Chondrocyte (in vitro differentiated cells): ENCODE measurements around the gene ABI2. TPM values are rescaled to one million over a fixed set of nuclear protein-coding genes. Genes with fewer than 3 reads are reported as not detected.
"Not testable (repeated sequence)": the region's sequence is repeated elsewhere in the genome, so short reads cannot be mapped to it uniquely, and the experiment has no call there.

ENCODE experiments used
- DNase-seq: peaks from one replicate; pipeline ENCODE4 v3.0.0; 2021; ENCODE audit warnings: mixed read lengths, low spot score
- H3K27ac Mint-ChIP-seq: one replicate; pipeline ENCODE4 v1.8.0; 2021; ENCODE audit warnings: mild to moderate bottlenecking, moderate library complexity, mixed read lengths; ENCODE audit not compliant: unreplicated experiment
- H3K27me3 Mint-ChIP-seq: 2 replicates; pipeline ENCODE4 v1.8.0; 2021; ENCODE audit warnings: low read depth, mixed read lengths
- H3K36me3 Mint-ChIP-seq: 2 replicates; pipeline ENCODE4 v1.8.0; 2021; ENCODE audit warnings: low read depth, mixed read lengths
- H3K4me1 Mint-ChIP-seq: 2 replicates; pipeline ENCODE4 v1.8.0; 2021; ENCODE audit warnings: low read depth, mild to moderate bottlenecking, mixed read lengths
- H3K4me3 Mint-ChIP-seq: one replicate; pipeline ENCODE4 v1.8.0; 2021; ENCODE audit warnings: mild to moderate bottlenecking, moderate library complexity, mixed read lengths; ENCODE audit not compliant: unreplicated experiment
- H3K9me3 Mint-ChIP-seq: 2 replicates; pipeline ENCODE4 v1.8.0; 2021; ENCODE audit warnings: low read depth, mixed read lengths
- CTCF ChIP-seq: fragments of 200-600 bp; sonication (generic); IDR thresholded peaks from 2 replicates; pipeline ENCODE4 v1.5.0; 2021; ENCODE audit warnings: antibody characterized with exemption, mild to moderate bottlenecking, moderate library complexity
- total RNA-seq: library from RNA; stranded (reverse); gene quantifications from 3 replicates; pipeline ENCODE4 v1.2.1, GENCODE V29; 2021

The ABI2 gene
- total RNA-seq, 1 donor from 2014 or later = 48.1 TPM

GRCh38 chr2:203376173-203376572 is 48.0 kb downstream of the ABI2 start:
- Mint-ChIP-seq H3K27me3 (no peaks in the 10 kb centered on the region), H3K9me3 (no peaks in the 10 kb centered on the region), H3K27ac (no peak overlapping the region), H3K4me3 (no peak overlapping the region), H3K36me3 (no peaks in the 10 kb centered on the region), H3K4me1 (no peaks in the 10 kb centered on the region)
- no peak for DNase-seq
- TF ChIP-seq CTCF = peak; percentile 29

GRCh38 chr2:203379156-203379555 is 51.0 kb downstream of the ABI2 start:
- Mint-ChIP-seq H3K4me1 (no peaks in the 10 kb centered on the region), H3K27ac (no peak overlapping the region), H3K27me3 (no peaks in the 10 kb centered on the region), H3K4me3 (no peak overlapping the region), H3K9me3 (no peaks in the 10 kb centered on the region), H3K36me3 (no peaks in the 10 kb centered on the region)
- DNase-seq = no peak
- no peak for TF ChIP-seq CTCF

- H3K4me3 Mint-ChIP-seq = no peak overlapping the region
- peaks cover 3% of the 10 kb centered on the region for H3K4me1 Mint-ChIP-seq
- no peak for TF ChIP-seq CTCF
- no peaks in the 10 kb centered on the region for H3K9me3 Mint-ChIP-seq
- H3K27me3 Mint-ChIP-seq = no peaks in the 10 kb centered on the region
- no peak for DNase-seq
- H3K27ac Mint-ChIP-seq = no peak overlapping the region
- peaks cover 2% of the 10 kb centered on the region for H3K36me3 Mint-ChIP-seq
These were observed 54.8 kb downstream of the ABI2 start for GRCh38 chr2:203383038-203383437.

GRCh38 chr2:203388153-203388552 is 60.0 kb downstream of the ABI2 start:
- H3K4me1 Mint-ChIP-seq, H3K9me3 Mint-ChIP-seq: not testable (repeated sequence)

GRCh38 chr2:203394519-203395227 is 66.5 kb downstream of the ABI2 start:
- Mint-ChIP-seq H3K9me3 (peaks cover 3% of the 10 kb centered on the region), H3K36me3 (peaks cover 19% of the 10 kb centered on the region), H3K4me3 (no peak overlapping the region), H3K4me1 (peaks cover 9% of the 10 kb centered on the region), H3K27me3 (no peaks in the 10 kb centered on the region), H3K27ac (no peak overlapping the region)
- TF ChIP-seq CTCF = no peak
- DNase-seq = no peak

More at GRCh38 chr2:203388153-203388552, 60.0 kb downstream of the ABI2 start:
- not testable (repeated sequence) for H3K36me3 Mint-ChIP-seq, DNase-seq, H3K27me3 Mint-ChIP-seq, H3K27ac Mint-ChIP-seq, H3K4me3 Mint-ChIP-seq

- no peak for TF ChIP-seq CTCF
- Mint-ChIP-seq H3K9me3 (peaks cover 3% of the 10 kb centered on the region), H3K27me3 (no peaks in the 10 kb centered on the region), H3K4me3 (no peak overlapping the region), H3K36me3 (peaks cover 19% of the 10 kb centered on the region), H3K4me1 (peaks cover 13% of the 10 kb centered on the region), H3K27ac (peak overlapping the region; percentile 24)
- DNase-seq = no peak
These were observed 67.7 kb downstream of the ABI2 start for GRCh38 chr2:203395858-203396257.
